Measurements from ENCODE around the gene BRD9. TPM values are rescaled to one million over a fixed set of nuclear protein-coding genes. Genes with fewer than 3 reads are reported as not detected.

Gene BRD9
- total RNA-seq, 2 donors from 2014 or later = 17.9 to 46.2 TPM

GRCh38 chr5:909086-909485, 16.5 kb upstream of the BRD9 start:
- TF ChIP-seq POLR2A (IDR thresholded peaks at IDR 0.05) (no peak), CTCF (IDR thresholded peaks at IDR 0.05) (no peak), POLR2AphosphoS5 (IDR thresholded peaks at IDR 0.05) (peak; percentile 49)
- WGBS = 59% methylated on average over 8 of the region's 8 CpGs
- no peak overlapping the region for H3K27ac ChIP-seq

GRCh38 chr5:908172-908571, 15.6 kb upstream of the BRD9 start:
- no peaks in the 10 kb centered on the region for H3K4me1 ChIP-seq (replicated peaks)
- 95% methylated on average over 16 of the region's 16 CpGs for WGBS

More at GRCh38 chr5:909086-909485, 16.5 kb upstream of the BRD9 start:
- peak; percentile 74 for DNase-seq (ENCODE audit: low spot score)
- intact Hi-C loops (cut with DNase I) = no loop called here
- Histone ChIP-seq H3K4me1 (replicated peaks) (no peaks in the 10 kb centered on the region), H3K4me3 (no peak overlapping the region), H3K36me3 (no peaks in the 10 kb centered on the region), H3K27me3 (replicated peaks; ENCODE audit: insufficient read depth) (no peaks in the 10 kb centered on the region), H3K9me3 (no peaks in the 10 kb centered on the region)

GRCh38 chr5:907366-907910, 14.8 kb upstream of the BRD9 start:
- no peaks in the 10 kb centered on the region for H3K36me3 ChIP-seq
- H3K4me3 ChIP-seq = no peak overlapping the region
- 95% methylated on average over 7 of the region's 7 CpGs for WGBS
- no peak overlapping the region for H3K27ac ChIP-seq
- H3K4me1 ChIP-seq (replicated peaks) = no peaks in the 10 kb centered on the region
- TF ChIP-seq POLR2A (IDR thresholded peaks at IDR 0.05) (no peak), POLR2AphosphoS5 (IDR thresholded peaks at IDR 0.05) (no peak), CTCF (IDR thresholded peaks at IDR 0.05) (no peak)
- H3K27me3 ChIP-seq (replicated peaks; ENCODE audit: insufficient read depth) = no peaks in the 10 kb centered on the region
- intact Hi-C loops (cut with DNase I) = no loop called here
- no peaks in the 10 kb centered on the region for H3K9me3 ChIP-seq
- DNase-seq (ENCODE audit: low spot score) = no peak

More at GRCh38 chr5:908172-908571, 15.6 kb upstream of the BRD9 start:
- intact Hi-C loops (cut with DNase I) = no loop called here
- DNase-seq (ENCODE audit: low spot score) = no peak
- Histone ChIP-seq H3K36me3 (no peaks in the 10 kb centered on the region), H3K9me3 (no peaks in the 10 kb centered on the region), H3K4me3 (no peak overlapping the region), H3K27me3 (replicated peaks; ENCODE audit: insufficient read depth) (no peaks in the 10 kb centered on the region), H3K27ac (no peak overlapping the region)
- TF ChIP-seq POLR2AphosphoS5 (IDR thresholded peaks at IDR 0.05) = no peak
- TF ChIP-seq CTCF (IDR thresholded peaks at IDR 0.05) = no peak

- Histone ChIP-seq H3K27ac (no peak overlapping the region), H3K27me3 (replicated peaks; ENCODE audit: insufficient read depth) (no peaks in the 10 kb centered on the region), H3K4me3 (no peak overlapping the region), H3K9me3 (no peaks in the 10 kb centered on the region), H3K4me1 (replicated peaks) (no peaks in the 10 kb centered on the region), H3K36me3 (no peaks in the 10 kb centered on the region)
- intact Hi-C loops (cut with DNase I) = no loop called here
- DNase-seq (ENCODE audit: low spot score) = no peak
- 96% methylated on average over 12 of the region's 12 CpGs for WGBS
- TF ChIP-seq POLR2AphosphoS5 (IDR thresholded peaks at IDR 0.05) (no peak), CTCF (IDR thresholded peaks at IDR 0.05) (no peak), POLR2A (IDR thresholded peaks at IDR 0.05) (no peak)
These were observed 12.6 kb upstream of the BRD9 start for GRCh38 chr5:905139-905642.

- H3K27ac ChIP-seq = no peak overlapping the region
- H3K9me3 ChIP-seq = no peaks in the 10 kb centered on the region
- DNase-seq (ENCODE audit: low spot score) = no peak
- 95% methylated on average over 6 of the region's 6 CpGs for WGBS
- H3K36me3 ChIP-seq = no peaks in the 10 kb centered on the region
- no peaks in the 10 kb centered on the region for H3K4me1 ChIP-seq (replicated peaks)
- TF ChIP-seq POLR2A (IDR thresholded peaks at IDR 0.05) (no peak), POLR2AphosphoS5 (IDR thresholded peaks at IDR 0.05) (no peak), CTCF (IDR thresholded peaks at IDR 0.05) (no peak)
- H3K4me3 ChIP-seq = no peak overlapping the region
- H3K27me3 ChIP-seq (replicated peaks; ENCODE audit: insufficient read depth) = no peaks in the 10 kb centered on the region
- intact Hi-C loops (cut with DNase I) = loop anchor here (2.0 kb wide), 1 partner anchor 233 kb away; no protein-coding TSS in a partner anchor
These were observed 11.1 kb upstream of the BRD9 start for GRCh38 chr5:903756-904096.

Data from prostate gland (tissue), 2 donors.